ENCODE data around the gene GFOD2. TPM values are rescaled to one million over a fixed set of nuclear protein-coding genes. Genes with fewer than 3 reads are reported as not detected.

Gene GFOD2
- total RNA-seq, 1 donor from 2014 or later, result 20.3 TPM

GRCh38 chr16:67654403-67654911 is 64.7 kb downstream of the GFOD2 start:
- no peak overlapping the region for H3K27ac Mint-ChIP-seq
- DNase-seq (ENCODE audit: low spot score), result no peak
- peaks cover 34% of the 10 kb centered on the region for H3K36me3 Mint-ChIP-seq (ENCODE audit: low read depth)
- intact Hi-C loops (cut with micrococcal nuclease), result no loop called here
- H3K9me3 Mint-ChIP-seq, result no peaks in the 10 kb centered on the region
- no peak overlapping the region for H3K4me3 Mint-ChIP-seq
- H3K27me3 Mint-ChIP-seq (ENCODE audit: insufficient read depth), result no peaks in the 10 kb centered on the region
- H3K4me1 Mint-ChIP-seq (ENCODE audit: low read depth), result peaks cover 13% of the 10 kb centered on the region

DNA sequence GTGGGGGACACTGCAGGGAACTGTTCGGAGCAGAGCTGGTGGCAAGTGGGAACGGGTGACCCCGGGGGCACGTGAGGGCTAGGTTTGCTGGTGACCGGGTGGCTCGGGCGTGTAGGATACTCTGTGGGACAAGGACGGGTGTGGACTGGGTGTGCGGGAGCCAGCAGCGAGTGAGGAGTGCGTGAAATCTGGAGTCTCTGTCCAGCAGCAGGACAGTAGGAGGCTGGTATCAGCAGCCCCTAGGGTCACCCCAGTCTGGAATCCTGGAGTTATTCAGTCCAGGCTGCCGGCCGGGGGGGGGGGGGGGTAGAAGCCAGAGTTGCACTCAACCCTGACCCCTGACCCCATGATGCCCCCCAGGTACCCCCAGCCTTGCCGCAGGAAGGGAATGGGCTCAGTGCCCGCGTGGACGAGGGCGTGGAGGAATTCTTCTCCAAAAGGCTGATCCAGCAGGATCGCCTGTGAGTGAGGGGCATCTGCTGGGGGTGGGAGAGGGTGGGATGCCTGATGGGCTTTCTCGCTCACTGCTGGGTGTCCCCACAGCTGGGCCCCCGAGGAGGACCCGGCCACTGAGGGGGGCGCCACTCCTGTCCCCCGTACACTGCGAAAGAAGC is 65.2 kb downstream of the GFOD2 start:
- Mint-ChIP-seq H3K36me3 (ENCODE audit: low read depth) (peaks cover 34% of the 10 kb centered on the region), H3K4me1 (ENCODE audit: low read depth) (peaks cover 10% of the 10 kb centered on the region), H3K27ac (no peak overlapping the region), H3K27me3 (ENCODE audit: insufficient read depth) (no peaks in the 10 kb centered on the region), H3K4me3 (no peak overlapping the region), H3K9me3 (no peaks in the 10 kb centered on the region)
- DNase-seq (ENCODE audit: low spot score), result no peak
- intact Hi-C loops (cut with micrococcal nuclease), result no loop called here

DNA sequence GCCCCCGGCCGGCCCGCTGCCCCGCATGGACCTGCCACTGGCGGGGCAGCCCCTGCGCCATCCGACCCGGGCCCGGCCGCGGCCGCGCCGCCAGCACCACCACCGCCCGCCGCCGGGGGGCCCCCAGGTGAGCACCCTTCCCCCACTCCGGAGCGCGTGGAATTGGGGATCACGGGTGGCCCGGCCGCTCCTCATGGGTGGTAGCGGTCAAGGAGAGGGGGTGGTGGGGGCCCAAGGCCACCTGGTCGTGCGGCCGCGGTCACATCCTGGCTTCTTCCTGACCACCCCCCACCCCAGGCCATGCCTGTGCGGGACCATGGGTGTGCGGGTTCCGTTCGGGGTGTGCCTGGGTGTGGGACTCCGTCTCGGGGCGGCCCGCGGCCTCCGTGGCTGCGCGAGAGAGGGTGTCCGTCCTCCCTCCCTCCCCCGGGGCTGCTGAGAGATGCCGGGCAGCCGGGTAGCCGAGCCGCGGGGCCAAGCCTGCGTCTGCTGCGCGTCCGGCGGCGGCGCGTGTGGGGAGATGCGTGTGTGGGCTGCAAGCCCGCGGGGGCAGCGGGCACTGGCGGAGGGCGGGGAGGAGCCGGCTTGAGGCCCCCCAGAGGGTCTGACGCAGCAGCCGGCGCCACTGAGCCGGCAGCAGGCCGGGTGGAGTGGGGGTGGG is 65.9 kb downstream of the GFOD2 start:
- intact Hi-C loops (cut with micrococcal nuclease), result no loop called here
- Mint-ChIP-seq H3K9me3 (no peaks in the 10 kb centered on the region), H3K36me3 (ENCODE audit: low read depth) (peaks cover 34% of the 10 kb centered on the region), H3K27ac (no peak overlapping the region), H3K4me1 (ENCODE audit: low read depth) (peaks cover 4% of the 10 kb centered on the region), H3K27me3 (ENCODE audit: insufficient read depth) (no peaks in the 10 kb centered on the region), H3K4me3 (no peak overlapping the region)
- DNase-seq (ENCODE audit: low spot score), result no peak

DNA sequence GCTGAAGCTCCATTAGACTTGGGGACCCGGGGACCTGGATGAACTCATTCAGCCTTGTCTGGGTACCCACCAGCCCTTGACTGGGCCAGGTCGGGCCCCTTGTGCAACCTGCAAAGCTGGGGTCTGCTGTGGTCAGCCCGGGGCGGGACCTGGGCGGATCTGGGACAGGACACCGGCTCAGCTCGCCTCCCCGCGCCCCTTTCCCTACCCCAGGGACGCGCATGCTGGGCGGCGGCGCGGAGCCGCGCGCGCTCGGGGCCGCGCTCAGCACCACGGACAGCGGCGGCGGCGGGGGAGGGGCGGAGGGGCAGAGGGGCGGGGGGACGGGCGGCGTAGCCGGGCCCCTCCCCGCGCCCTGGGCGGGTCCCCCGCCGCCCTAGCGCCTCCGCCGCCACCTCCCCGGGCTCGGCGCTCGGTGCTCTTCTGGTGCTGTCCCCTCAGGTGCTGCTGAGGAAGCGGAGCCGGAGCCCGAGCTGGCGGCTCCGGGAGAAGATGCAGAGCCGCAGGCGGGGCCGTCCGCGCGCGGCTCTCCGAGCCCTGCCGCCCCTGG is 66.5 kb downstream of the GFOD2 start:
- Mint-ChIP-seq H3K9me3 (no peaks in the 10 kb centered on the region), H3K36me3 (ENCODE audit: low read depth) (peaks cover 34% of the 10 kb centered on the region), H3K27me3 (ENCODE audit: insufficient read depth) (no peaks in the 10 kb centered on the region), H3K4me1 (ENCODE audit: low read depth) (peaks cover 4% of the 10 kb centered on the region), H3K27ac (no peak overlapping the region), H3K4me3 (no peak overlapping the region)
- DNase-seq (ENCODE audit: low spot score), result no peak
- intact Hi-C loops (cut with micrococcal nuclease), result no loop called here

DNA sequence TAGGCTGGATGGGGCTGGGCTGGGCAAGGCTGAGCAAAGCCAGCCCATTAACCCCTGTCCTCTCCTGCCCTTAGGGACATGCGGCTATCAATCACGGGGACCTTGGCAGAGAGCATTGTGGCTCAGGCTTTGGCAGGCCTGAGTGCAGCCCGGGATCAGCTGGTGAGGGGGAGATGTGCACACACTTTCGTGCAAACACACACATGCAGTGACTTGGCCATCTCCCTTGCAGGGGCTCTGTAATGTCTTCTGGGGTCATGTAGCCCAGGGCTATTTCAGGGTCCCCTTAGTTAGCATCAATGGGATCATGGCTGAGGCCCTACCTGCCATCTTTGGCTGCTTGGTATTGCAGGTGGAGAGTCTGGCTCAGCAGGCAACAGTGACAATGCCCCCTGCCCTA is 67.3 kb downstream of the GFOD2 start:
- Mint-ChIP-seq H3K27ac (peak overlapping the region; percentile 74), H3K36me3 (ENCODE audit: low read depth) (peaks cover 34% of the 10 kb centered on the region), H3K4me1 (ENCODE audit: low read depth) (peaks cover 4% of the 10 kb centered on the region), H3K9me3 (no peaks in the 10 kb centered on the region), H3K4me3 (no peak overlapping the region), H3K27me3 (ENCODE audit: insufficient read depth) (no peaks in the 10 kb centered on the region)
- DNase-seq (ENCODE audit: low spot score), result no peak
- intact Hi-C loops (cut with micrococcal nuclease), result no loop called here

- Mint-ChIP-seq H3K4me1 (ENCODE audit: low read depth) (peaks cover 4% of the 10 kb centered on the region), H3K9me3 (no peaks in the 10 kb centered on the region), H3K27me3 (ENCODE audit: insufficient read depth) (no peaks in the 10 kb centered on the region), H3K27ac (peak overlapping the region; percentile 50), H3K4me3 (no peak overlapping the region), H3K36me3 (ENCODE audit: low read depth) (peaks cover 36% of the 10 kb centered on the region)
- intact Hi-C loops (cut with micrococcal nuclease), result no loop called here
- no peak for DNase-seq (ENCODE audit: low spot score)
Measured at GRCh38 chr16:67651039-67651438, 68.1 kb downstream of the GFOD2 start.

GRCh38 chr16:67650023-67650422 is 69.1 kb downstream of the GFOD2 start:
- Mint-ChIP-seq H3K4me1 (ENCODE audit: low read depth) (peaks cover 4% of the 10 kb centered on the region), H3K27ac (no peak overlapping the region), H3K36me3 (ENCODE audit: low read depth) (peaks cover 30% of the 10 kb centered on the region), H3K27me3 (ENCODE audit: insufficient read depth) (no peaks in the 10 kb centered on the region), H3K4me3 (no peak overlapping the region), H3K9me3 (no peaks in the 10 kb centered on the region)
- DNase-seq (ENCODE audit: low spot score), result no peak
- intact Hi-C loops (cut with micrococcal nuclease), result no loop called here

DNA sequence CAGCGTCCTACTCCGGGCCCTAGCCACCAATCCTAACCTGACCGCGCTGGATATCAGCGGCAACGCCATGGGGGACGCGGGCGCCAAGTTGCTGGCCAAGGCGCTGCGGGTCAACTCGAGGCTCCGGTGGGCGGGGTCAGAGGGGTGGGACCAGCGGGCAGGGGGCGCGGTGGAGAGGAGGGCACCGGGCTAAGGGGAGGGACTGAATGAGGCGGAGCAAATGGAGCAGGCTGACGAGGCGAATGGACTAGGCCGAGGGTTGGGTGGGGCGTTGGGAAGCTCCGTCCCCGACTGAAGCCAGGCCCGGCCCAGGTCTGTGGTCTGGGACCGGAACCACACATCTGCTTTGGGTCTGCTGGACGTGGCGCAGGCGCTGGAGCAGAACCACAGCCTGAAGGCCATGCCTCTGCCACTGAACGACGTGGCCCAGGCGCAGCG is 69.6 kb downstream of the GFOD2 start:
- peaks cover 28% of the 10 kb centered on the region for H3K36me3 Mint-ChIP-seq (ENCODE audit: low read depth)

GRCh38 chr16:67648764-67649407 is 70.2 kb downstream of the GFOD2 start:
- intact Hi-C loops (cut with micrococcal nuclease), result no loop called here
- Mint-ChIP-seq H3K36me3 (ENCODE audit: low read depth) (peaks cover 26% of the 10 kb centered on the region), H3K27me3 (ENCODE audit: insufficient read depth) (no peaks in the 10 kb centered on the region)

More for the DNA sequence above, 69.6 kb downstream of the GFOD2 start:
- intact Hi-C loops (cut with micrococcal nuclease), result no loop called here
- no peak for DNase-seq (ENCODE audit: low spot score)
- no peaks in the 10 kb centered on the region for H3K9me3 Mint-ChIP-seq
- H3K4me3 Mint-ChIP-seq, result no peak overlapping the region
- H3K27me3 Mint-ChIP-seq (ENCODE audit: insufficient read depth), result no peaks in the 10 kb centered on the region
- H3K27ac Mint-ChIP-seq, result no peak overlapping the region
- peaks cover 4% of the 10 kb centered on the region for H3K4me1 Mint-ChIP-seq (ENCODE audit: low read depth)

GRCh38 chr16:67648088-67648763 is 70.9 kb downstream of the GFOD2 start:
- H3K9me3 Mint-ChIP-seq, result no peaks in the 10 kb centered on the region
- H3K27ac Mint-ChIP-seq, result no peak overlapping the region
- intact Hi-C loops (cut with micrococcal nuclease), result no loop called here
- H3K36me3 Mint-ChIP-seq (ENCODE audit: low read depth), result peaks cover 26% of the 10 kb centered on the region
- H3K4me1 Mint-ChIP-seq (ENCODE audit: low read depth), result peaks cover 4% of the 10 kb centered on the region
- H3K27me3 Mint-ChIP-seq (ENCODE audit: insufficient read depth), result no peaks in the 10 kb centered on the region
- DNase-seq (ENCODE audit: low spot score), result no peak
- peak overlapping the region; percentile 56 for H3K4me3 Mint-ChIP-seq

More at GRCh38 chr16:67648764-67649407, 70.2 kb downstream of the GFOD2 start:
- no peak overlapping the region for H3K27ac Mint-ChIP-seq
- no peak for DNase-seq (ENCODE audit: low spot score)
- no peaks in the 10 kb centered on the region for H3K9me3 Mint-ChIP-seq
- peaks cover 4% of the 10 kb centered on the region for H3K4me1 Mint-ChIP-seq (ENCODE audit: low read depth)
- H3K4me3 Mint-ChIP-seq, result peak overlapping the region; percentile 56

GRCh38 chr16:67647681-67648080 is 71.4 kb downstream of the GFOD2 start:
- Mint-ChIP-seq H3K4me3 (no peak overlapping the region), H3K27me3 (ENCODE audit: insufficient read depth) (no peaks in the 10 kb centered on the region), H3K4me1 (ENCODE audit: low read depth) (peaks cover 4% of the 10 kb centered on the region), H3K36me3 (ENCODE audit: low read depth) (peaks cover 26% of the 10 kb centered on the region), H3K9me3 (no peaks in the 10 kb centered on the region), H3K27ac (no peak overlapping the region)
- no peak for DNase-seq (ENCODE audit: low spot score)
- intact Hi-C loops (cut with micrococcal nuclease), result no loop called here

- Mint-ChIP-seq H3K4me3 (no peak overlapping the region), H3K27ac (no peak overlapping the region), H3K9me3 (no peaks in the 10 kb centered on the region), H3K27me3 (ENCODE audit: insufficient read depth) (no peaks in the 10 kb centered on the region), H3K36me3 (ENCODE audit: low read depth) (peaks cover 24% of the 10 kb centered on the region), H3K4me1 (ENCODE audit: low read depth) (peaks cover 4% of the 10 kb centered on the region)
- intact Hi-C loops (cut with micrococcal nuclease), result no loop called here
- no peak for DNase-seq (ENCODE audit: low spot score)
Measured at GRCh38 chr16:67647111-67647651, 71.9 kb downstream of the GFOD2 start.

Measured in activated T-helper 1 cell treated with anti-CD3 and anti-CD28 coated beads, Interleukin-12 subunit alpha, Interleukin-12 subunit beta, Interleukin-2, Interleukin-4 antibody, amounts not matched to agents 30 ng/mL and 10 ng/mL and 1 ng/mL, durations not matched to agents 14 hours and 24 hours and 36 hours (primary cell).